ENCODE data around the gene EPHB1. TPM values are rescaled to one million over a fixed set of nuclear protein-coding genes. Genes with fewer than 3 reads are reported as not detected.
"Not testable (repeated sequence)": the region's sequence is repeated elsewhere in the genome, so short reads cannot be mapped to it uniquely, and the experiment has no call there.

EPHB1 gene
- total and polyA plus RNA-seq, 12 donors: 0.07 to 3.4 (median 1.6) TPM

- 22 to 29% methylated on average over 5 of the region's 5 CpGs for WGBS, 2 donors
- Histone ChIP-seq H3K36me3 (no peaks in the 10 kb centered on the region), H3K4me3 (no peak overlapping the region), H3K27ac (peak overlapping the region in 2 of 10 donors; percentile 9 to 58), H3K27me3 (no peaks in the 10 kb centered on the region), H3K9me3 (no peaks in the 10 kb centered on the region), H3K4me1 (peaks cover 0 to 16% (median 12%) of the 10 kb centered on the region in 9 donors)
- TF ChIP-seq, protein P1, sequence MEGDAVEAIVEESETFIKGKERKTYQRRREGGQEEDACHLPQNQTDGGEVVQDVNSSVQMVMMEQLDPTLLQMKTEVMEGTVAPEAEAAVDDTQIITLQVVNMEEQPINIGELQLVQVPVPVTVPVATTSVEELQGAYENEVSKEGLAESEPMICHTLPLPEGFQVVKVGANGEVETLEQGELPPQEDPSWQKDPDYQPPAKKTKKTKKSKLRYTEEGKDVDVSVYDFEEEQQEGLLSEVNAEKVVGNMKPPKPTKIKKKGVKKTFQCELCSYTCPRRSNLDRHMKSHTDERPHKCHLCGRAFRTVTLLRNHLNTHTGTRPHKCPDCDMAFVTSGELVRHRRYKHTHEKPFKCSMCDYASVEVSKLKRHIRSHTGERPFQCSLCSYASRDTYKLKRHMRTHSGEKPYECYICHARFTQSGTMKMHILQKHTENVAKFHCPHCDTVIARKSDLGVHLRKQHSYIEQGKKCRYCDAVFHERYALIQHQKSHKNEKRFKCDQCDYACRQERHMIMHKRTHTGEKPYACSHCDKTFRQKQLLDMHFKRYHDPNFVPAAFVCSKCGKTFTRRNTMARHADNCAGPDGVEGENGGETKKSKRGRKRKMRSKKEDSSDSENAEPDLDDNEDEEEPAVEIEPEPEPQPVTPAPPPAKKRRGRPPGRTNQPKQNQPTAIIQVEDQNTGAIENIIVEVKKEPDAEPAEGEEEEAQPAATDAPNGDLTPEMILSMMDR (IDR thresholded peaks at IDR 0.05): peak in 4 of 9 donors; percentile 16 to 38 (median 26)
- peak; percentile 18 to 40 for DNase-seq
- intact Hi-C loops (cut with DNase I): no loop called here
- ATAC-seq: peak; percentile 63 to 91 (median 82)
Measured at GRCh38 chr3:135229018-135229495, 434.0 kb downstream of the EPHB1 start.

DNA sequence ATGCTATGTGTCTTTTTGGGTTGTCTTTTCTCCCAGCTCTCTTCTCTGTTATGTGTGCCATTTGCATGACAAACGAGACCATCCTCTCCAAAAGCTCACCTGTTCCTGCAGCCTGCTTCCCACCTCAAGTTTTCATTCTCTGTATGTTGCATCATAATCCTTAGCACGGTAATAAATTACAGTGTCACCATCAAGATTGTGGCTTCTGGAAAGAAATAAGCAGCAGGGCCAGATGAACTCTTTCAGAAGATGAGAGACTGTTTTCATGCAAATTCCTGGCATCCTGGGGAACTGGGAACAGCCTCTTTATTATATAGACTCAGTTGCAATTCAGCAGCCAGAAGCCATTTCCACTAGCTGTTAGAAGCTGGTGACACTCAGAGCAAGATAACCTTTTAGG is 436.7 kb downstream of the EPHB1 start:
- intact Hi-C loops (cut with DNase I): loop anchor here in 1 of 10 donors (10.0 kb wide), 1 partner anchor 113 kb away; no protein-coding TSS in a partner anchor
- WGBS, 2 donors: 39 to 52% methylated on average over 2 of the region's 2 CpGs
- H3K4me3 ChIP-seq: no peak overlapping the region

DNA sequence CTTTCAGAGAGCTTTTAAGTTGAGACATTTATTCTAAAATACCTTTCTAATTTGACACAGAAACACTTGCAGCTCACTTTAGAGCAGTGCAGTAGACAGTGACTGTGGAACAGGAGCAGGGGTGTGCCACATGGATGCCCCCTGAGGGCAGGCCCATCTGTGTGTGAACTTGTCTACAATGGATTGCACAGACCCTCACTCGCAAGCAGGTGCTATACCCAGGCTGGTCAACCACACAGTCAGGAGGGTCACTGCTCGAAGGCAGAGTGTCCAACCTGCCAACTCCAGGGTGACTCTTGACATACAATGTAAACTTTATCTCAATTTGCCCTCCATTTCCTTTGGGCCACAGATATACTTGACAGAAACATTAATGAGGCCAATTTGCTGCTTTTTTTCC is 437.2 kb downstream of the EPHB1 start:
- intact Hi-C loops (cut with DNase I): loop anchor here in 1 of 10 donors (10.0 kb wide), 1 partner anchor 113 kb away; no protein-coding TSS in a partner anchor
- H3K36me3 ChIP-seq: no peaks in the 10 kb centered on the region
- DNase-seq (no peak), ATAC-seq (no peak)
- TF ChIP-seq, protein P1 (IDR thresholded peaks at IDR 0.05): no peak
- no peaks in the 10 kb centered on the region for H3K9me3 ChIP-seq
- peaks cover 0 to 4% (median 0%) of the 10 kb centered on the region in 7 donors for H3K27me3 ChIP-seq
- WGBS, 2 donors: 85 to 86% methylated on average over 2 of the region's 2 CpGs
- peaks cover 0 to 16% (median 12%) of the 10 kb centered on the region in 9 donors for H3K4me1 ChIP-seq
- no peak overlapping the region for H3K27ac ChIP-seq
- no peak overlapping the region for H3K4me3 ChIP-seq

More for the DNA sequence above, 436.7 kb downstream of the EPHB1 start:
- TF ChIP-seq, protein P1 (IDR thresholded peaks at IDR 0.05): no peak
- ATAC-seq: no peak
- Histone ChIP-seq H3K9me3 (no peaks in the 10 kb centered on the region), H3K27me3 (peaks cover 0 to 2% (median 0%) of the 10 kb centered on the region in 7 donors), H3K36me3 (no peaks in the 10 kb centered on the region), H3K4me1 (peaks cover 0 to 16% (median 12%) of the 10 kb centered on the region in 9 donors), H3K27ac (no peak overlapping the region)
- DNase-seq: no peak

DNA sequence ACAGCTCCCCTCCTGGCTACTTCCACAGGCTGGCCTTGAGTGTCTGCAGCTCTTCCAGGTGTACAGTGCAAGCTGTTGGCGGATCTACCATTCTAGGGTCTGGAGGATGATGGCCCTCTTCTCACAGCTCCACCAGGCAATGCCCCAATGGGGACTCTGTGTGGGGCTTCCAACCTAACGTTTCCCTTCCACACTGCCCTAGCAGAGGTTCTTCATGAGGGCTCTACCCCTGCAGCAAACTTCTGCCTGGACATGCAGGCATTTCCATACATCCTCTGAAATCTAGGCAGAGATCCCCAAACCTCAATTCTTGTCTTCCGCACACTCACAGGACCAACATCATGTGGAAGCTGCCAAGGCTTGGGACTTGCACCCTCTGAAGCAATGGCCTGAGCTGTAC is 438.4 kb downstream of the EPHB1 start:
- intact Hi-C loops (cut with DNase I): loop anchor here in 1 of 10 donors (10.0 kb wide), 1 partner anchor 111 kb away; no protein-coding TSS in a partner anchor
- not testable (repeated sequence) for DNase-seq, H3K9me3 ChIP-seq, H3K27me3 ChIP-seq, H3K36me3 ChIP-seq, H3K4me3 ChIP-seq, H3K27ac ChIP-seq, ATAC-seq
- H3K4me1 ChIP-seq: peaks cover 0 to 15% (median 12%) of the 10 kb centered on the region in 9 donors
- 83 to 86% methylated on average over 3 of the region's 3 CpGs for WGBS, 2 donors

DNA sequence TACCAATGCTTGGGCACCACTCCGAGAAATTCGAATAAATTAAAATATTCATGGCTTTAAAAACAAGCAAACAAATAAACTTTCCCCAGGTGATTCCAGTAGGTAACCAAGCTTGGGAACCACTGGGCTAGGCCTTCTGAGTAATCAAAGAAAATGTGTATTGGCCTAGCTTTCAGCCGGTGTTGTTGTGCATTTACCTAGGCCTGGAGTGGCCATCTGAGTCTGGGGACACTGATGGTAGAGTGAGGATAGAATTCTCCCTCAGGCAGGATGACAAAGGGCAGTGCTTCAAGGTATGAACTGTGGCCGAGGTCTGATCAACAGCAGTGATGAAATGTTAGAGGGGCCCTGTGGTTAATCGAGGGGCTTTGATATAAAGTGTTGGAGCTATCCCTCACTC is 440.5 kb downstream of the EPHB1 start:
- TF ChIP-seq, protein P1 (IDR thresholded peaks at IDR 0.05): no peak
- intact Hi-C loops (cut with DNase I): loop anchor here in 1 of 10 donors (10.0 kb wide), 1 partner anchor 109 kb away; no protein-coding TSS in a partner anchor

More for the DNA sequence above, 440.5 kb downstream of the EPHB1 start:
- Histone ChIP-seq H3K36me3 (no peaks in the 10 kb centered on the region), H3K4me3 (no peak overlapping the region), H3K27me3 (peaks cover 0 to 13% (median 0%) of the 10 kb centered on the region in 7 donors), H3K27ac (no peak overlapping the region), H3K9me3 (no peaks in the 10 kb centered on the region), H3K4me1 (no peaks in the 10 kb centered on the region)
- DNase-seq (no peak), ATAC-seq (no peak)
- 79 to 92% methylated on average over 5 of the region's 5 CpGs for WGBS, 2 donors

Data from heart right ventricle (tissue), 16 donors.